CD4-positive, alpha-beta T cell treated with Interleukin-17A for 4 hours (primary cell): ENCODE results near the gene RER1.
"Not testable (repeated sequence)": the region's sequence is repeated elsewhere in the genome, so short reads cannot be mapped to it uniquely, and the experiment has no call there.

Experiments used
- DNase-seq: peaks from one replicate; pipeline ENCODE4 v3.0.0-alpha.2; 2020; ENCODE audit warnings: mixed read lengths

Gene RER1

DNA sequence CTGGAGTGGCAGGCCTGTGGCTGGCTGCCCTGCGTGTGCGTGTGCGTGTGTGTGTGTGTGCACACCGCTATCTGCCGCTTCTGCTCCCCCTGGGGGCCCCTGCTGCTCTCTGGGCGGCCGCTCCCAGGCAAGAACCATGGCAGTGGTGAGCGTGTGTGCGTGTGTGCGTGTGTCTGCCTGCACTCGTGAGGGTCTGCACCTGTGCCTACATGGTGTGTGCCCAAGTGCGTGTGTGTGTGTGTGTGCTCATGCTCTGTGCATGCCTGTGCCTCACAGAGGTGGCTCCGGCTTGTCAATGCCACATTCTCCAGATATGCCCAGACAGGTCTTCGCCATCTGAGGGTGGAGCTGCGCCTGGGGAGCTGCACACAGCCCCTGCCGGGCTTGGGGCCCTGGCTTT lies 39.5 kb downstream of the RER1 start:
- no peak for DNase-seq

DNA sequence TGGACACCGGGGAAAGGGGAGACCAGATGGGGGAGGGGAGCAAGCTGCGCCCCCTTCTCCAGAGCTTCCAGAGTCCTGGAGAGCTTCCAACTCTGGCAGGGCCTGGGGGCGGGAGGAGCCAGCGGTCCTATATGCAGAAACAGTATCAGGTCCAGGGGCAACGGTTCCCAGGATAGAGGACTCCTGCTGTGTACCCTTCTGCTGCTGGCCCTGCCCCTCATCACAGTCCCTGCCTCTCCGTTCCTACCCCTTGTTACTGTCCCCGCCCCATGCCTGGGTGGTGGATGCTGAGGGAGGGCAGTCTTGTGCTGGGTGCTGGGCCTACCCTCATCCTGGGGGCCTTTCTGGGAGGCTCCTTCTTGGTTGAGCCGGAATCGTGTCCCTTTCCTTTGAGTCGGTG lies 39.9 kb downstream of the RER1 start:
- DNase-seq, result no peak

DNA sequence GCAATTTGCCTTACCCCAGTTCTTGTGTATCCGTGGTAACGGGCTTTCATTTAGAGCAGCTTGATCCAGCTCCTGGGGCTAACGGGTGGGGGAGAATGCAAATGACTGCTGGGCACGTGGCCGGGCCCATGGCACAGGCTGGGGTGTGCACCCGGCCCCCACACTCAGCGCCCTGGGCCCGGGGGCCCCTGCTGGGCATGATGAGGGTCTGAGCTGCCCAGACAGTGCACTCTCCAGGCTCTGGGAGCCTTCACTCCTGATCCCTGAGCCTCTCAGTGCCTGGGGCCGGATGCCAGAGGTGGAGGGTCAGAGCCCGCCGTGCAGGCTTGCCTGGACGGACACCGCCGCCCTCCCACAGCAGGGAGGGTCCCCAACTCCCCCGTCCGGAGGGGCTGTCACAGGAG lies 40.8 kb downstream of the RER1 start:
- no peak for DNase-seq

DNA sequence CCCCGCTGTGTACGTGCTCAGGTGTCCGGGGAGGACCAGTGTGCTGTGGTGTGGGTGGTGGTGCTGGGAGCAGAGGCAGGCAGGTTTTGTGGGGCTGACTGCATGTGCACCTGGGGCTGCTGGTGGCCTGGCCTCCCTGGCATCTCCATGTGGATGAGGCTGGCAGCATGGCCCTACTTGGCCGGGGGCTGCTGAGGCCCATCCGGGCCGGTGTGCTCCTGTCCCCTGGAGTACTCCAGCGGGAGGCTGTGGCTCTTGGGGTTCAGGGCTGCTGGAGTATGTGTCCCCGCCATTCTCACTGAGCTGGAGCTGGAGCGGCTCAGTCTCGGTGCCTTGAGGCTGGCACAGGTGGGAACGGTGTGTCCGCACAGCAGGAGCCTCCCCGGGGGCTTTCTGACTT lies 41.6 kb downstream of the RER1 start:
- no peak for DNase-seq

DNA sequence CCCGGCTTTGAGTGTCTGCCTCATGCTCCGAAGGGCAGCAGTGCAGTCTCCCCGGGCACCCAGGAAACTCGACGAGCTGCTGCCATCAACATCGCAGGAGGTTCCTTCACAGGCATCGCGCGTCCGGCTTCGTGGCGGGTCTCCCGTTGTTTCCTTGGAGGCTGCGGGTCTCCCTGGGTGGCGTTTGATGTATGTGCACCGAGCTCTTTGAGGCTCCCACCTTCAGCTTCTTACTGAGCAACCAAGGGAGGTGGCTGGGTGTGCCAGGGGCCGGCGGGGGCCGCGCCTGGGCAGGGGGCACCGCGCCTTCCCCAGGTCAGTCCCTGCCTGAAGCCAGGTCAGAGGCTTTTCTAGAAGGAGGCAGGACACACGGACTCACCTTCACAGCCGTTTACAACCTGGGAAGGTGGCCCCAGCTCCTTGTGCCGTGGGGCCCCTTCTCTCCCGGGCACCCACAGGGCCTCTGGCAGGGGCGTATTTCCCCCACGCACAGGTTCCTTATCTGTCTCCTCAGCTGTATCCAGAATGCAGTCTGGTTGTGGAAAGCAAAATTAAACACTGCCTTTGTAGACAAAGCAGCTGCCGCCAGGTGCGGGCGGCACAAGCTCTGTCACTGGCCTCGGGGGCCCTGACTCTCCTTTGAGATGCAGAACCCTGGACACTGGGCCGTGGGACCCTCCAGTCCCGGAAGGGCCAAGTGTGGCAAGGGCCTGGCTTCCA lies 42.5 kb downstream of the RER1 start:
- no peak for DNase-seq

DNA sequence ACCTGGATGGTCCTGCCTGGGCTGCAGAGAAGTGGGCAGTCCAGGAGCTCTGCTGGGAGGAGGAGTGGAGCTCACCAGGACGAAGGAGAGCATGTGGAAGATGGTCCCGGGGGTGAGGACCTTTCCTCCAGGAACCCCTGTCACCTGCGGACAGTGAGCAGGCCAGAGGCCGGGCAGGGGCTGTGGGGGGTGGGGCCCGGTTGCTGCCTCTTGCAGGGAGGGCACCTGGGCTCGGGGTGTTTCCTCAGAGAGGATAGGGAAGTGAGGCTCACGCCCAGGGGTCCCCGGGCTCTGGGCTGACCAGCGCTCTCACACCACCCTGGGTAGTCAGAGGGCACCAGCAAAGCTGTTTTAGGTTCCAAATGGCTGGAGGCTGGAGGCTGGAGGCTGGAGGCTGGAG lies 43.5 kb downstream of the RER1 start:
- no peak for DNase-seq

DNA sequence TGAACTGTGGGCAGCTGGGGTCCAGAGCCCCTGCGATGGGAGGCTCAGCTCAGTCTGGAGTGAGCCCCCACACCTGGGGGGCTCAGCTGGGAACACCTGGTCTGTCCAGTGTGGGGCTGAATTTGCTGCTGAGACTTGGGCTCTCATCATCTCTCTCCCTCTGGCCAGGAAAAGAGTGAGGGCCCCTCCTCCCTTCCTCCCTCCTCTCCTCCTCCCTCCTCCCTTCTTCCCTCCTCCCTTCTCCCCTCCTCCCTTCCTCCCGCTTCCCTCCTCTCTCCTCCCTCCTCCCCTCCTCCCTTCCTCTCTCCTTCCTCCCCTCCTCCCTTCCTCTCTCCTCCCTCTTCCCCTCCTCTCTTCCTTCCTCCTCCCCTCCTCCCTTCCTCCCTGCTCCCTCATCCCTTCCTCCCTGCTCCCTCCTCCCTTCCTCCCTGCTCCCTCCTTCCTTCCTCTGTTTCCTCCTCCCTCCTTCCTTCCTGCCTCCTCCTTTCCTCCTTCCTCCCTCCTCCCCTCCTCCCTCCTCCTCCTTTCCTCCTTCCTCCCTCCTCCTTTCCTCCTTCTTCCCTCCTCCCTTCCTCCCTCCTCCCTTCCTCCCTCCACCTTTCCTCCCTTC lies 44.2 kb downstream of the RER1 start:
- no peak for DNase-seq

DNA sequence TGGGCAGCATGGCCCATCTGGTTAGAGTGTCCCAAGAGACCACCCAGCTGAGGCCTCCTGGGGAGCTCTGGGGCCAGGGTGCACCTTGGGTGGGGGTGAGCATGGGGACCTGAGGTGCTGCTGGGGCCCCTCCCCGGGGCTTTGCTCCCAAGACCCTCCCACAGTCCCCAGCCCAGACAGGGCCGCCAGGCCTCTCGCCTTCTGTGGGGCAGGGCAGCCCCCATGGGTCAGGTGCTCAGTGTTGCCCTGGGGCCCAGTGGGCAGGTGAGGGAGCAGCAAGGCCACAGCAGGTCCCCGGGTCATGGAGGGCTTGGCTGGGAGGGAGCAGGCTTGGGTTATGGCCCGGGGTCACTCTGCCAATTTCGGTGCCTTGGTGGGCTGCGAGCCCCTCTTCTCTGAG lies 45.2 kb downstream of the RER1 start:
- no peak for DNase-seq

DNA sequence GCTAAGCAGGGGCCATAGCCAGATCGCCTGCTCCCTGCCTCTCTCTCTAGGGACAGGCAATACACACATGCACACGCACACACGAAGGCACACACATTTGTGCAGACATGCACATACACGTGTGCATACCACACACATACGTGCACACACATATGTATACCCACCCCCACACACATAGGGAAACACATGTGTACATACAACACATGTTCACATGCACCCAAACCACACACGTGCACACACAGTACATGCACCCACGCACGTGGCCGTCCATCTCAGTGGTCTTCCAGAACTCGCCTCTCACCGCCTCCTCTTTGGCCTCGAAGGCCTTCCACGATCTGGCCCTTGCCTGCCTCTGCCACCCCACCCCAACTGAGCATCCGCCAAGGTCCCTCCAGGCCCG lies 46.0 kb downstream of the RER1 start:
- DNase-seq, result no peak

DNA sequence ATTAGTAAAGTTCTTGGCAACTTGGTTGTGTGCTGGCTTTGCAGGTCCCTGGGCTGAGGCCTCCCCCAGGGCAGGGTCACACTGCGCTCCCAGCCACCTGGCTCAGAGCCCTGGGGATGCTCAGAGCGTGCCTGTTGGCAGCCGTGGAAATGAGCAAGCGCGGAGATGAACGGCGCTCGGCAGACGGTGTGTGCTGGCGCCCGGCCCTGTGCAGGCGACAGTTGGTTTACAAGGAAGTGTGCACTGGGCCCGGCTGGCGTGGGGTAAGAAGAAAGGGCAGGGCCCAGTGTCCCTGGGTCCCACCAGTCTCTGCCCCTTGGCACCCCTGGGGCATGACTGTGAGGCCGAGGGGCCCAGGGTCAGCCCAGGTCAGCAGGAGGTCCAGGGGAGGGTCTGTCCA lies 46.4 kb downstream of the RER1 start:
- no peak for DNase-seq

DNA sequence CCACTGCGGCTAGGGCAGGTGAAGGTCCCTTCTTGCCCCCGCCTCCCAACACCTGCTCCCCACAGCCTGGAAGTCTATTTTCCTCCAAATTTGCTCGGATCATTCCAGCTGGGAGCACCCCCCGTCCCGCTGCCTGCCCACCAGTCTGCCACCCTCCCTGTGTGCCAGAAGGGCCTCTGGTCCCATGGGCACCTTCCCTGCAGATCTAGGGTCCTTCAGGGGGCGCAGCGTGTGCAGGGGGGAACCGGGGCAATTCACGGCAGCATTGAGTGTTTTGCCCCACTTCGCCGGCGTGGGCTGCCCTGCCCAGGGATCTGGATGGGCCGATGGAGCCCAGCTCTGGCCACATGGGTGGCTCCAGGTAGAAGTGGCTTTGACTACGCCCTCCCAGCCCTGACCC lies 47.0 kb downstream of the RER1 start:
- DNase-seq, result no peak

DNA sequence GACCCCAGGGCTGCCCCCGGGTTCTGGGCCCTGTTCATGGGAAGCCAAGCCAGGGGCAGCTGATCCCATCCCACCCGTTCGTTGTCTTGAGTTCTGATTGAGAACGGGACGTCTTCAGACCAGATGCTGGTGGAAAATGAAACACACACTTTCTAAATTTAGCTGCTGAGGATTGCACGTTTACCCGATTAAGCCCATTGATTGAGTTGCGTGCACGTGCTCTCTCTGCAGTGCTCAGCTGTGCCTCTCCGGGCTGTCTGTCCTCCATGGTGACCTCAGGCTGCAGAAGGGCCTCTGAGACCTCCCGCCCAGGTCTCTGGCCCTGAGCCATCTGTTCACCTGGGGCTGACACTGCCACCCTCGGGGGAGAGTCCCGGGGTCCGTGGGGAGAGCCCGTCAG lies 47.7 kb downstream of the RER1 start:
- no peak for DNase-seq

DNA sequence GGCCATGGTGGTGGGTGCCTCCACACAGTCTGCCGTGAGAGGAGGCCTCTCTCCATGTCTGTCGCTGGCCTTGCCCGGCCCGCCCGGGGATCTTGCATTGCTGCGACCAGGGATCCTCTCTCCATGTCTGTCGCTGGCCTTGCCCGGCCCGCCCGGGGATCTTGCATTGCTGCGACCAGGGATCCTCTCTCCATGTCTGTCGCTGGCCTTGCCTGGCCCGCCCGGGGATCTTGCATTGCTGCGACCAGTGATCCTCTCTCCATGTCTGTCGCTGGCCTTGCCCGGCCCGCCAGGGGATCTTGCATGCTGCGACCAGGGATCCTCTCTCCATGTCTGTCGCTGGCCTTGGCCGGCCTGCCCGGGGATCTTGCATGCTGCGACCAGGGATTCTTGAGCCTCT lies 48.7 kb downstream of the RER1 start:
- DNase-seq, result not testable (repeated sequence)

DNA sequence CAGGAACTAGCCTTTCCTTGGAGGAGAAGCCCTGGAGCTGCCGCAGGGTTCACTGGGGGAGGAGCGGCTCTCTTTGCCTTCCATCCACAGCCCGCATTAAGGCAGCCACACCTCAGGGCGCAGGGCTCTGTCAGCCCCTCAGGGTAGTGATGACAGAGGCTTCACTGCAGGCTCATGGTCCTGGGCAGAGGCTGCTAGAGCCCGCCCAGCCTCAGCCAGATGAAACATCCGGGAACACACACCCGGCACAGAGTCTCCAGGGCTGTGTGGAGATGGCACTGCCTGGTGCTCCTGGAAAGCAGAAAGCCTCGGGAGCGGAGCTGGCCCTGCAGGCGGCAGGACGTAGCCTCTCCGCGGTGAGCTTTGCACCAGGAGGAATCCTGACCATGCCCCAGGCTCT lies 50.1 kb downstream of the RER1 start:
- DNase-seq, result no peak

DNA sequence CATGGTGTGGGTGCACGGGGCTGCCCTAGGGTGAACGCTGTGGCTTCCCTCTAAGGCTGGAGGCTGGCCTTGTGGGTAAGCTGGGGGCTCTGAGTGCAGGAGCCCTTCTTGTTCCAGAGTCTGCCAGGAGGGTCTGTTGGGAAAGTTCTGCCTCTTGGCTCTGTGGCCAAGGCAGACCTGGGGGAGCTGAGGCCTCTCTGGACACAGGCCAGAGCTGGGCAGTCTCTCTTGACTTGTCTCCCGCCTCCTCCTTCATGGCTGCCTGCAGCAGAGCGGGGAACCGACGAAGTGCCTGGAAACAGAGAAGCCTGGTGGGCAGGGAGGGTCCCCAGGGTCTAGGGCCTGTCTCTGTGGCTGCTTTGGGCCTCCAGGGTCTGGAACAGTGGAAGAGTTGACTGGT lies 51.0 kb downstream of the RER1 start:
- no peak for DNase-seq

DNA sequence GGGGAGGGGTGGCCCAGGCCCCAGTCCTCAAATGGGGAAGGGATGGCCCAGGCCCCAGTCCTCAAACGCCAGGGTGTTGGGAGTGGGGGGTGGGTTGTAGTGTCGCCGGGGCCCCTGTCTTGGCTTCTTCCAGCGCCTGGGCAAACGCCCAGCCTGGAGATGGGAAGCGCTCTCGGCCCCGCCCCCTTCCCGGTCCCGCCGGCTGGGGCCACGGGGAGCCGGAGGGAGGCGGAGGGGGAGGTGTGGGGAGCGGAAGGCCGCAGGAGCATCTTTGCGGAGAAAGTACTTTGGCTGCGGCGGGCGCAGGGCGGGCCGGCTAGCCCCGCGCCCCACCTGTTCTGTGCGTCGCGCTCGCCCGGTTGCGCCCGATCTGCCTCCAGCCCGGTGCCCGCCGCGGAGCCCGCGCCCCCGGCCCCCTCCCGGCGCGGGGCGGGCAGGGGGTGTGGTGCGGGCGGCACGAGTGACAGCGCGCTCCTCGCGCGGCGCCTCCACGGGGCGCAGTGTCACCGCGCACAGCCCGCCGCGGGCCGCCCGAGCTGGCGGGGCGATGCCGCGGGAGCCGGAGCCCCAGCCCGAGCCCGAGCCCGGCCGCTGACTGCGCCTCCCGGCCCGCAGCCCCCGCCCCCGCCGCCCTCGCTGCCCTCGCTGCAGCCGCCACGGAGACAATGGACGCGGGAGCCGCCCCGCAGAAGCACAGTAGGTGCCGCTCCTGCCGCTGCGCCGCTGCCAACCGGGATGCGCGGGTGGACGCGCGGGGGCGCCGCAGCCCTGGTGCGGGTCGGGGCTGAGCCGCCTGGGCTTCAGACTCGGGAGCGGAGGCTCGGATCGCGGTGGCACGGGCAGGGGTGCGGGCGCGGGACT lies 51.9 kb downstream of the RER1 start:
- DNase-seq, result peak; percentile 48

DNA sequence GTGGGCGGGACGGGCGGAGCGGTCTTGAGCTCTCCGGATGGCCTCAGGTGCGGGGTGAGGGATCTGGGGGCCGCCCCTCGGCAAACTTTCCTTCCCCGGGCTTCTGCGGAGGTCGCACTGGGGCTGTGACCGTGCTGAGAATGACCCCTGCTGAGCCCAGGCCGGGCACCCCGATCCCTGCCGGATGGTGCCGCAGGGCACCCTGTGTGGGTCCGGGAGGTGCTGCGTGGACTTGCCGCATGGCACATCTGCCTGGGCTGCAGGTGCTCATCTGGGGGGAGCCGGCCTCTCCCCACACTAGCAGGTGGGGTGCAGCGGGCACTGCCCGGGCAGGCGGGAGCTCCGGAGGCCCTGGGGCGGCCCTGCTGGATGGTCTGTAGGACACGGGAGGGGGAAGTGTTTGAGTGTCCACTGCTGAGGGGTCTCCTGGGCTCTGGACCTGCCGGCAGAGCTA lies 52.5 kb downstream of the RER1 start:
- DNase-seq, result no peak

DNA sequence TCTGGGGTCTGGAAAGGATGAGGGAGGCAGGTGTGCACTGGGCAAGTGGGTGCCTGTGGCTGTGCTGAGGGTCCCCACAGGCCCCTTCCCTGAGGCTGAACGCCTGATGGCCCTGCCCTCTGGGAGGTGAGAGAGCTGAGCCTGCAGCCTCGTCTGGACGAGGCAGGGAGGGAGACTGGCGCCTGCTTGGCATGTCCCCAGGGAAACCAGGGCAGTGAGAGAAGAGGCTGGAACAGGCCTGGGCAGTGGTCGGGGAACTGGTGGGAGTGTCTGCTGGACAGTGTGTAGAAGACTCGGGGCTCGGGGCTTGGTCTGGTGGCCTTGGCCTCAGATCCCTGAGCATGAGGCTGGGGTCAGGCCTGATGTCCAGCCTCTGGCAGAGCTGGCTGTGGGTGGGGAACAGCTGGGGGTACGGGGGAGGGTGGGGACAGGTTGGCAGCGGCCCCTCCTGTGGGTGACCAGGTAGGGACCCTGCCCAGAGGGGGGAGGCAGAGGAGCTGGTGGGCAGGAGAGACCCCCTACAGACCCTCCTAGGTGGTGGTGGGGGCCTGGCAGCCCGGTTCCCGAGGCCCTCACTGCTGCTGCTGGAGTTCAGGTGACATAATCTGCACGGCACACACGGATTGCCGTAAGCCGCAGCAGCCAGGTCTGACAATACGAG lies 53.7 kb downstream of the RER1 start:
- no peak for DNase-seq

DNA sequence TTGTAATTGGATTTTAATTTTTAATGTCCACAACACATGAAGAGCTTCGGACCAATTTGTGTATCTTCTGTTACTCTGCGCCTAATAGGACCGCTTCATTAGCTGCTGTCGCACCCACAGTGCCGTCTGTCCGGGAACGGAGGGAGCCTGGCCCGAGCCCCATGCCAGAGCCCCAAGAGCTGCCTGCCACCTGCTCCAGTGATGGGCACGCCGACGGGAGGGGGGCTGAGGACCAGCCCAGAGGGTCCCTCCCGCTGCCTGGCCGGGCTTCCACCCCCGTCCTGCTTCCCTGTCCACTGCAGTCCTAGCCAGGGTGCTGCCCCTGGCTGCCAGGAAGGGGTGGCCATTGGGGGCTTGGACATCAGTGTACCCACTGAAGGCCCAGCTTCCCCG lies 54.2 kb downstream of the RER1 start:
- no peak for DNase-seq

DNA sequence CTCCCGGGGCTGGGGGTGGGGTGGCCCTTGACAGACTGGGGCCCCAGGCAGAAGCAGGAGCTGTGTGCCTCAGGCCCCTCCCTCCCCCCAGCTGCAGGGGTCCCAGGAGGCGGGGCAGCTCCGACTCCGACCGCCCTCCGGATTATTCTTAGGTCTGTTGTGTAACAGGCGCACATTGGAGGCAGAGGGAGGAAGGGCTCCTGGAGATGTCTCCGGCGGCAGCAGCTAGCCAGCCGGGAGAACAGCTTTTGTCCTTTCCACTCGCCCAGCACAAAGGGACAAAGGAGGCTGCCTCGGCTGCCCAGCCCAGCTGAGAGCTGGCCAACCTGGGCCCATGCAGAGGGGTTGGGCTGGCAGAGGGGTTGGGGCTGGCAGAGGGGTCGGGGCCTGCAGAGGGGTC lies 54.8 kb downstream of the RER1 start:
- no peak for DNase-seq

DNA sequence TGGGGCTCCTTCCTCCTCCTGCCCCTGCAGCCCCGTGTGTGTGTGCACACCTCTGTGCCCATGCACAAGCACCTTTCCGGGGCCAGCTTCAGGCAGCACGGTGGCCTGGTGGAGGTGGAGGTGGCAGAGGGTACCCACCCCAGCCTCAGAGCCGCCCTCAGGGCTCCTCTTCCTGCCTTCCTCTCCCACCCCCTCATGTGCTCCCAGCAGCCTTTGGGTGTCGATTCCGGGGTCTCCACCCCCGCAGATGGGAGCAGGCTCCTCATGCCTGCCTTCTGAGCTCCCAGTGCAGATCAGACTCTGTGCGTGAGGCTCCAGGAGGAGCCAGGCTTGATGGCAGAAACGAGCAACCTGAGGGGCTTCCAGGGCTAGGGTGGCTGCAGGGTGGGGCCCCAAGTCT lies 55.2 kb downstream of the RER1 start:
- DNase-seq, result no peak

DNA sequence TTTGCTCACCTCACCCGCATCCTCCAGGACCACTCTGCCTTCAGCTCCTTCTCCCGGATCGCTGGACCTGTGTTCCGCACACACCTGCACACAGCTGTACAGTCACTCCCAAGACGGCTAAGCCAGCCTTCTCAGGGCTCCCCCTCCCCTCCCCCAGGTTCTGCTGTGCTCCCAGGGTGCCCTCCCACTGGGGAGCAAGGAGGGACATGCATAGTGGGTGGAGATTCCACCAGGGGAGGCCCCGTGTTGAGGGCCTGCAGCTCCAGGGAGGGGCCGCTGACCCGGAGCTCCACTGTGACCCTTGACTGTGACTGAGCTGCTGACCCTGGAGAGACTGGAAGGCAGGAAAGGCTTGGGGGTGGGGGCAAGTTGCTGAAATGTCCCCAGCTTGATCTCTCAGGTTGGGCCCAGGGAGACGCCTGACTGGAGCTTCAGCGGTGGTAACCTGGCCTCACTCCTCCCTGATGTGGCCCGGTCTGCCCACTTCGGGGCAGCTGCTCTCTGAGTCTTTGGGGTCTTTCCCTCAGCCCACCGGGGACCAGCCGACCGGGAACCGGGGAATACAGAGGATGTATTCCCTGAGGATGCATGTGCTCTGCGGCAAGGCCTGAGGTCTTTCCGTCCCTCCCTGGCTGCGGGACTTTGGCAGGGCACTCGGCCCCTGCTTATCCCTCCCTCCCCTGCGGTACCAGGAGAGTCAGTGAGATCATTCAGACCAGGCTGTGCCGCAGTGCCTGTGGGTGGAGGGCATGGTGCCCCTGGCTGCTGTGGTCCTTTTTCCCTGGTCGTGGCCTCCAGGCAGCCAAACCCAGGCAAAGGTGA lies 55.8 kb downstream of the RER1 start:
- no peak for DNase-seq

DNA sequence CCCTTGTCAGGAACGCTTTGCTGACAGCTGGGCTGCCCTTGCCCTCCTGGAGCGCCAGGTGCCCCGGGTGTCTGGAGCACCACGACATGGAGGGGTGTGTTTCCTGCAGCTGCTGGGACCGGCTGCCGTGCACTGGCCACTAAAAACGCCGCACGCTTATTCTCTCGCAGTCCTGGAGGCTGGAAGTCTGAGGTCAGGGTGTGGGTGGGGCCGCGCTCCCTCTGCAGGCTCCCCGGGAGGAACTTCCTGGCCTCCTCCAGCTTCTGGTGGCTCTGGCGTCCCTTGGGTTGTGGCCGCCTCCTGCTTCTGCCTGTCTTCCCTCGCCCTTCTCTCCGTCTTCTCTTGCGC lies 56.4 kb downstream of the RER1 start:
- no peak for DNase-seq
